HG03280 (cell line): ENCODE measurements around the gene MDFIC2.
"Not testable (repeated sequence)": the region's sequence is repeated elsewhere in the genome, so short reads cannot be mapped to it uniquely, and the experiment has no call there.

Experiments used
- ATAC-seq: cut with Tn5 transposase; IDR thresholded peaks from one replicate; pipeline ENCODE4 v1.9.1; 2021; ENCODE audit warnings: mild to moderate bottlenecking, moderate library complexity; ENCODE audit not compliant: unreplicated experiment

The MDFIC2 gene

DNA sequence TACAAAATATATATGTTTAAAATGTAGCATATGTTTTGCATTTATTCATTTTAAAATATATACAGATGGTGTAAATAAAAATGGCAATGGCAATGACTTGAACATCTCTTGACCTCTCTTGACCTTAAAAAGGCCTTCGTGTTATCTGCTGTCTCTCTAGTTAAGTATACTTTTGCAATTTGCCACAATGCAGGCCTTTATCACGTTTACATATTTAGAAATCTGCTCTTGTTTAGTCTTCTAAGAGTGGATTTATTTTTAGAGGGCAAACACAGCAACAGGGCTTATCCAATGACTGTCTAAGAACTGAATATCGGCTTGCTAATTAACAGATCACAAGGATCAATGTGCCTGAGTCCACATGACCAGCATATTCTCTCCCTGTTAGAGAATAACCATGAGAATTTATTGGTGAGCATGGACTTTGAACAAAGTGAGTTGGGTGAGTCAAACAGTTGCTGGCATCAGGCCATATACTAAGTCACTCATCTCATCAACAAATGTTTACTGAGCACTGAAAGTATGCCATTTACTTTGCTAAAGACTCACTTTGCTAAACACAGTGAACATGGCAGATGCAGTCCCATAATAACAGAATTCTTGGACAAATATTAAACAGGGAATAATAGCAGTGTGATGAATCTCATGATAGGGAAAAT is 48.2 kb downstream of the MDFIC2 start:
- no peak for ATAC-seq

DNA sequence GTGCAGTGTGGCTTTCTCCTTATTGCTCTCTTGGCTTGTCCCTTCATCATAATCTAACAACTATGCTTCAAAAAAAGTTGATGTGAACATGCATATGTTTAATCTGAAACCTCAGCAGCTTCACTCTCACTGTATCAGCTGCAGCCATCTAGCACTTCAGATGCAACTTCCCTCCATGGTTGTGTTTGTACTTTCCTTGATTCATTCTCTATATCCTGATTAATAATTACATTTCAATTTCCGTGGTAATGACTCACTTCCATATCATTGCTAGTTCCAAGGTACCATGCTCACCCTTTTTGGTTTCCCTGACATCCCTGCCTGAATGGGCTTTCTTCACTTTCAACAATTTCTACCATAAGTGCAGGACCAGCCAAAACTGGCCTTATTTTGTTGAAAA is 51.2 kb downstream of the MDFIC2 start:
- no peak for ATAC-seq

DNA sequence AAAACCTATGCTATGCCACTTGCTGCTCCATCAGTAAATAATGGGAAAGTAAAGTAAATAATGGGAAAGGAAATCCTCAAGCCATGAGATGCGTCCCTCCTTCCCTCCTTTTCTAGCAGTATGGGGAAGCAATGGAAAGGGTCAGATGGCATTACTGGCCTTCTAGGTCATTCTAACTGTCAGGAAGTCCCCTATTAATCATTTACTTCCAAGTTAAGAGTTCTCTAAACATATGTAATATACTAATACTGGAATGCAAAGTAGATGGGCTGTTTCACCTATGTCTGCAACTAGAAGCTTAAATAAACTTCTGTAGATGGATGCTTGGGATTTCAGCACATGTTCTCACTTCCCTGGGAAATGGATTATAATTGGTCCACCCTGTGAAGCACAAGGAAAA is 55.9 kb downstream of the MDFIC2 start:
- no peak for ATAC-seq

DNA sequence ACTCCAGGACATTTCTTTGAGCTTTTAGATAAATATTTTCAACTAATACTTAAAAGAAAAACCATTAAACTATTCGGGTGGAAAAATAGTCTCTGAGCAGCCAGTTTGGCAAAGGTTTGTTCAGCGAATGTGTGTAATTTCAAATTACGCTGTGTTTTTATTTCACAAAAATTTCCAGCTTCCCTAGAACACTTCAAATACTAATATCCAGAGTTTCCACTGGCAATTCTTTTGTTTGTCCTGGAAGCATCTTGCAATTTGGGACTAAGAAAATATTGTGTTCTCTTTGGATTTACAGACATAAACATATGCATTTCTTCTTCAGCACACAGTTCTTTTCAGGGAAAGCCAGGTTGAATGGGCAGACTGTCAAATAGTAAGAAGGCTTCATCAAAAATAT is 61.9 kb downstream of the MDFIC2 start:
- ATAC-seq: no peak

DNA sequence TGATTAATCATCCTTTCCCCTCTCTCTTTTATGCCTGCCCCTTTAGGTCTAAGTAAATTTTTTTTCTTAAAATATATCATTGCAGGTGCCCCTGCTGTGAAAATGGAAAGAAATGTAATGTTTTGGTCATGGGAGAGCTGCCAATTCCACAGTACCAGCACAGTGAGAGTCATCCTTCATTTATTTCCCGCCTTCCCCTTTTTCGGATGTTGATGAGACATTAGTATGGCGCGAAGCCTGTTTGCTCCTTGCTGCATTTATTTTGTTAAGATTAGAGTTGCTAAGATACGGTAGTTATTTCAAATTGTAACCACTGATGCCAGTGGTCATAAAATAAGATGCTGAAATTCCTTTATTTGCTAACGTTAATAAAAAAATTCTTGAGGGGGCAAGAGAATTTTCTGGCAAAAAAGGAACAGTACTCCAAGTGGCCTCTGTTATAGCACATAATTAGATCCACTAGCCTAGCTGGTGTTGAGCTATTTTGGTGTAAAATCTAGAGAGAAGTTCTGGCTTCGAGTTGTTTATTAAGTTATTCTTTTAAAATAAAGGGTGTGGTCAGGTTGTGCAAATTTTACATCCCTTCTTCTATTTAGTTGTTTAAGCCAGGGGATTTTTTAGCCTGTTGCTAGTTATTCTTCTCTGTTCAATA is 62.8 kb downstream of the MDFIC2 start:
- ATAC-seq: no peak

DNA sequence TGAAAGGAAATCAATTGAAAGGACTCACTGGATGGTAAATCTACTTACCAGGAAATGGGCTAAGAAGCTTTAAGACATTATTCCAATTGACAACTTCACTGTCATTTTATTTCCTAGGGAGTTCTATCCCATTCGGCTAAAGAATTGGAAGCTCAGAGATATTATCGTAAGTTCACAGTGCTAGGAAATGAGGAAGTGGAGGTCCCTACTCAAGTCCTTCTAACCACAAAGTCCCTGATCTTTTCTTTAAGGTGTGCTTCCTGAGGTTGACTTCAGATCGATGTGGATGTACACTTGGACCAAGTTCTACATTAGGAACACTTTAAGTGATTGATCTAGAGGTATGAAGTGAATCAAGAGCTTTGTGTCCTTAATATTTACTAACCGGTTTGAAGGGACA is 63.6 kb downstream of the MDFIC2 start:
- ATAC-seq: no peak

DNA sequence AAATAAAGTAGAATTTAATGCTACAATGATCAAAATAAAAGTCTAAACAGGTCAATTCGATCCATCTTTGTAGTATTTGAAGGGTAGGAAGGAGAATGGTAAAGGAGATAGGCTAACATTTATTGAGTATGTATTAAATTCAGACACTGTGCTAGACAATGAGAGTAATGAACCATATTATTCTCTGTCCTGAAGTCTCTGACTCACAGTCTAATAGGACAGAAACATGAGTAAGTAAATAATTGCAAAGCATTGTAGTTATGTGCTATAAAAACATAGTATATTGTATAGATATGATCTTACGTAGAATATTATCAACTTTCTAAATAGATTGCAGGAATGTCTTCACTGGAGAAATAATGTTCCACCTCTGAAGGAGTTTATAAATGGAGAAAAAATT is 64.5 kb downstream of the MDFIC2 start:
- no peak for ATAC-seq

DNA sequence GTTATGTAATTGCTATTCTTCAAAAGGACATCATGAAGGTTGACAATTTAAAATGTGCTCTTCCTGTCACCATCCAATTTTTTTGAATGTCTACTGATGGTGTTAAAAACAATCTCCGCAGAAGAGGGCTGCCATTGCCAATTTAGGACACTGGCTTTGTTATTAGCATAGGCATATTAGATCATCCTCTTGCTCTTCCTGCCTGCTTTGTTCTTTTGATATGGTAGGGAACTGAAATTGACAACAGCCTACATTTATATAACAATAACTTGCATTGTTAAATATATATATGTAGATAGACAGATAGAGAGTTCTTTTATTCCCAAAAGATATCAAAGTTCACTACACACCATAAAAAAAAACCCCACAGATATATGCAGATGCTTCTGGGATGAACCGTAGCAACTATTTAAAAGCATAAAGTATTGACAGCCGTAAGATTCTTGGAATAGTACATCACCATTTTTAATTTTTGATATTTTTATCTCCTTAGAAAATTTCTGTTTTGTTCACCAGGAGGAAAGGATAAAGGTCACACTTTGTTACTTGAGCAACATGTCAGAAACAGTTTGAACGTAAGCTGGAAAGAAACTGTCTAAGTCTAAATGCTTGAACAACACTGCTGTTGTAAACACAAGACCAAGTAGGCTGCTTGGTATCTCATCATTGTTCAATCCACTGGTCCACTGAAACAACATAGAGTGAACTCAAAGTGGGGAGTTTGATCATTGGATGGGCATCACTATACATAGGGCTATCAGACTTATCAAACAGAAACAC is 66.5 kb downstream of the MDFIC2 start:
- no peak for ATAC-seq

DNA sequence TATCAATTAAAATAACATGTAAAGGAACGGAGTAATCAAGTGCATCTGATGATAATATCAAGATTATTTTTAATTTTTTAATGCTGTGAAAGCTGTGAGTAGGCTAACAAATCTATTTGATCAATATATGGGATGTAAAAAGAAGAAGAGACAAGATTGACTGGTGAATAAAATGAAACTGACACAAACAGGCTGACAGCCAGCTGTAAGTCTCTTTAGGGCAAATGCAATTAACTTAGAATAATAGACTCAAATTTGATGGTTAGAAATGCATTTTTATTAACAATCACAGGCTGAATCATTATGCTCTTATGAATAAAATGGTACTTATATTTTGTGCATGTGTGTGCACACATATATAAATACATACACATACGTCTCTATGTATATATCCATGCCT is 68.0 kb downstream of the MDFIC2 start:
- no peak for ATAC-seq

DNA sequence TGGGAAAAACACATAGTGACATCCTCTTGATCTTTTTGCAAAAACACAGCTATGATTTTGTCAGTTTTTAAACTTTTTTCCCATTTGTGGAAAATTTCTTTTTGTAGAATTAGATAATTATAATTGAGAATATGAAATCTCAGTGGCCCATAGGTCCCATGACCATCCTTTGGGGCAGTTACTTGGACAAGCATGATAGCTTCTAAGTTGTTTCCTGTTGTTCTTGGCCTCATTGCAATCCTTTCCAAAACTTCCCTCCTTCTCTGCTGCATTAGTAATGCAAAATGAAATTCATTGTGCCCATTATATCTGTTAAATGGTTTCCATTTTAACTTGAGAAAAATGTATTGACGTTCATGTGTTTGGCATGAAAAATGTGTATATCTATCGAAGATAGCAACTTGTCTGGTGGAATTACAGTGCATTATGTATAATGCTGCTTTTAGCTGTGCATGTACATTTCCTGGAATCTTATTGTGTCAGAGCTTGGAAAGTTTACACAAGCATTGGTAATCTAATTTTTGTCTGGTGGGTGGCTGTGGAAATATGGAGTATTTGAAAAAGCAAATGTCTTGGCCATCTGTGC is 70.0 kb downstream of the MDFIC2 start:
- no peak for ATAC-seq

DNA sequence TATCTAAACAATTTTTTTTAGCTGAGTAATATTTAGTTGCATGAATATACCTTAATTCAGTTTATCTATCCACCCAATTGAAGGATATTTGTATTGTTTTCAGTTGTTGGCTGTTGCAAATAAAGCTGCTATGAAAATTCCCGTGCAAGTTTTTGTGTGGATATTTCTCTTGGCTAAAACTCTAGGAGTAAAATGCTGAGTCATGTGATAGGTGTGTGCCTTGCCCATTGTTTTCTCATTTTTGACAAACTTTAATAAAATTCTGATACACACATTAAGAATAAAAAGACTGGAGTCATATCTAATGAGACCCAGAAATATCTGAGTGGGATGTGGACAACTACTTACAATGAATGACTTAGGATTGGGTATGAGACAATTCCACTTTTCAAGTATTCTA is 78.6 kb downstream of the MDFIC2 start:
- no peak for ATAC-seq

DNA sequence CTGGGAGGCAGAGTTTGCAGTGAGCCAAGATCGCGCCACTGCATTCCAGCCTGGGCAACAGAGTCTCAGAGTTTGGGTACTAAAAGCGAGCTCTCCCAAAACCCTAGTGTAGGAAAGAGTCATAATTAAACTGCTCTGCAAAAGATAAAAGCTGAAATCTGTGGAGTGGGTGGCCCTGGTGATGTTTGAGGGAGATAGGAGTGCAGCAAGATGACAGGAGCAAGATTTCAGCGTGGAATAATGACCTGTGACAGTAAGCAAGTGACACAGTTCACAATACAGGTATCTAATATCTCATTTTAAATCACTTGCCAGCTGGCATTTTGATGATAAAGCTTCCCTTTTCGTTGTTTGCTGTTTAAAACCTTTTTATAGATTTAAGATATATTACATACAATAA is 79.3 kb downstream of the MDFIC2 start:
- ATAC-seq: no peak

DNA sequence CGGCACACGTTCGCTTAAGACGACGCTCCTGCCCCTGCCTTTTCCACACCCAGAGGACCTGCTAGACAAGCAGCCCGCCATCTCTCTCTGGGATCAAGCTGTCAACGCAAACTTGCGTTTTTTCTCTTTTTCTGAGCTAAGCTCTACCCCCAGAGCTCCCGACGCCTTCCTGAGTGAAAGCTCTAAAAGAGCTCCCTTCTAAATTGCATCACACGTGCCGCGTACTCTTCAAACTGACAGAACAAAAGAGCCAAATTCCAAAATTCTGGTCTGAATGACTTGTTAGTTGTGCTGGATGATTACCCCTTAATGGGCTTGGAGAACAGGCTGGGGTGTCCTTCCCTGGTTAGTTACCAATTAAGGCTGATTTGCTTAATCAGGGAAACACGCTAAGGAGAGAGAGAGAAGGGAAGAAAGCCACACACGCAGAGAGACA is 81.2 kb downstream of the MDFIC2 start:
- ATAC-seq: no peak

DNA sequence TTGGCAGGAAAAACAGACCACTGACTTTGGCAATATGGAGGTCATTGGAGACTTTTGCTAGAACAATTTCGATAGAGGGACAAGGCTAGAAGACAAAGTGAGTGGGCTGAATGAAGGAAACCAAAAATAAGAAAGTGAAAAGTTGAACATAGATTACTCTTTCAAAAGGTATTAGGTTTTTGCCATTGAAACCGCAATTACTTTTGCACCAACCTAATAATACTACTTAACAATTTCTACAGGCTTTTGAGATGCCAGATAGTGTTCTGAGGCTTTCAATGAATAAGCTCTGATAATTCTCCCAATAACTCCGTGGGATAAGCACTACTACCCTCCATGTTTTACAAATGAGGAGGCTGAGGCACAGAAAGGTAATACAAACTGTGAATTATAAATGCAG is 85.0 kb downstream of the MDFIC2 start:
- no peak for ATAC-seq

DNA sequence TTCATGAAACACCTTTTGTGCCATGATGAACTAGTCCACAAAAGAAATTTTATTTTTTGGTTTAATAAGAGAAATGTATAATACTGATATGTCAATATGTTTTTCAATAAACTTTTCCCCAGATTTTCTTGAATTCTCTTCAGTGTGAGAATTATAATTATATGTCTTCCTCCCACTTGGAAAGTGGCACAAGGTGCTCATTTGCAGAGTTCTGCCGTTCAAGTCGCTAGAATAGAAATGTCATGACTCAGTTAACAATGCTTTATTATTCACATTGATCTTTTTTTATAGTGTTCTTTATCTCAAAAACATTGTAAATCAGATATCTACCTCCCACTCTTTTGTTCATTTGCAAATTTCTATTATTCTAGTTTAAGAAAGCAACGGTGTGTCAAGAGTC is 87.3 kb downstream of the MDFIC2 start:
- ATAC-seq: no peak

DNA sequence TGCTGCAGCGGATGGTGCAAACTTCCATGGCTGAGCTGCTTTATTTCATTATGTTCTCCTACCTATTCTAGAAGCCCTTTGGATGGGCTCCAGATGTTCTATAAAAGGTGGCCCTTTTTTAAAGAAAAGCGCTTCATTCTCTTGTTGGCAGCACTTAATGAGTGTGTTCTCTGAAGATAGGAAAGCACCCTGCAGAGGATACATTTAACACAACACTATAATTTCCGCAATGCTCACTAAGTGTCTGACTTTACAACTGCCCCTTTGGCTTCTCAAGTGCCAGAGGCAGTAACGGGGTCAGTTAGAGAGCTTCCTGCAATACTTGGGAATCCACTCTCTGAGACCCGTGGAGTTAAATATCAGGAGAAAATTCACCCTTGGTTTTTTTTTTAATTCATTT is 88.1 kb downstream of the MDFIC2 start:
- ATAC-seq: no peak

DNA sequence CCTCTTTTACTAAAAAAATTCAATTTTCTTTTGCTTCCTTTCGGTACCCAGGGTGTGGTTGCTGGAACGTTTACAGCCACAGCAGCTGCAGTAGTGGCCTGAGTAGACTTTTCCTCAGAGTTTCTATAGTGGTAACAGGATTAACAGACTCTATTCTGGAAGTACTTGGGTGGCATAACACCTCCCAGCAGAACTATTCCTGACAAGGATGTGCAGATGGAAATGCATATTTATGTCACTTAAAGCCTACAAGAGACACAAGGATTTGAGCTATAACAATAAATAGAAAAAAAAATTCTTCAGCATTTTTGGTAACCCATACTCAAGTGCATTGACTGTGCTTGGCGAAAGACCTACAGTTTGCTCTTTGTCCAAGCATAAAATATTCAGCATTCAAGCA is 94.0 kb downstream of the MDFIC2 start:
- ATAC-seq: no peak

DNA sequence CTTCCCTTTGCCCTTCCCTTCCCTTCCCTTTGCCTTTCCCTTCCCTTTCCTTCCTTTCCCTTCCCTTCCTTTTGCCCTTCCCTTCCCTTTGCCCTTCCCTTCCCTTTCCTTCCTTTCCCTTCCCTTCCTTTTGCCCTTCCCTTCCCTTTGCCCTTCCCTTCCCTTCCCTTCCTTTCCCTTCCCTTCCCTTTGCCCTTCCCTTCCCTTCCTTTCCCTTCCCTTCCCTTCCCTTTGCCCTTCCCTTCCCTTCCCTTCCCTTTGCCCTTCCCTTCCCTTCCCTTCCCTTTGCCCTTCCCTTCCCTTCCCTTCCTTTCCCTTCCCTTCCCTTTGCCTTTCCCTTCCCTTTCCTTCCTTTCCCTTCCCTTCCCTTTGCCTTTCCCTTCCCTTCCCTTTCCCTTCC is 101.2 kb downstream of the MDFIC2 start:
- ATAC-seq: not testable (repeated sequence)

DNA sequence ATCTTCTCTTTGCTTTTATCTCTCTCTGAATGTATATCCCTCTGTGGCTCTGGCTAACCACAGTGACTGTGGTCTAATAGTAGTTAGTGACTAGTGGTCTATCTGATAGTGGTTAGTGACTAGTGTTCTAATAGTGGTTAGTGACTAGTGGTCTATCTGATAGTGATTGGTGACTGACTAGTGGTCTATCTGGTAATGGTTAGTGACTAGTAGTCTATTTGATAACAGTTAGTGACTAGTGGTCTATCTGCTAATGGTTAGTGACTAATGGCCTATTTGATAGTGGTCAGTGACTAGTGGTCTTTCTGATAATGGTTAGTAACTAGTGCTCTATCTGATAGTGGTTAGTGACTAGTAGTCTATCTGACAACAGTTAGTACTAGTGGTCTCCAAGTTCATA is 110.5 kb downstream of the MDFIC2 start:
- no peak for ATAC-seq

DNA sequence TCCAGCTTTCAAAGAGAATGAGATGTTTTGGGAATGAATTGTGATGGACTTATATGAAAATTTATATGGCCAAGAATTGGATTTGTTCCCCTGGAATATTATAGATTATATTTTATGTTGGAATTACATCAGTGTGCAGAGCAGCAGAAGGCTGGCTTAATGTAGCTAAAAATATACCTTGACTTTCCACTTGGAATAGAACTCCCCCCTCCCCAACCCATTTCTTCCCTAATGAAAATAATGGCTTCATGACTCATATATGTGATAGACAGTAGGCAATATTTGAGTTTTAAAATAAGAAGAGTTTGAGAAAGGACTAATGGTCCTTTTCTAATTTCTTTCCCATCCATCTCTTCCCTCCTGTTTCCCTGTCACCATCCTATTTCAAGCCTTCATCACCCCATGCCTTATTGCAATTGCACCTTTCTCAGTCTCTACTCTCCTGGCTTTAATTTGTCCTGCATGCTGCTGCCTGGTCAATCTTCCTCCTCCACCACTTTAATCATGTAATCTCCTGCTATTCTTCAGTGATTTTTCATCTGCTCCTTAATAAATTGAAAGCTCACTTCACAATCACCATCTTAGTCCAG is 122.5 kb downstream of the MDFIC2 start:
- ATAC-seq: no peak

DNA sequence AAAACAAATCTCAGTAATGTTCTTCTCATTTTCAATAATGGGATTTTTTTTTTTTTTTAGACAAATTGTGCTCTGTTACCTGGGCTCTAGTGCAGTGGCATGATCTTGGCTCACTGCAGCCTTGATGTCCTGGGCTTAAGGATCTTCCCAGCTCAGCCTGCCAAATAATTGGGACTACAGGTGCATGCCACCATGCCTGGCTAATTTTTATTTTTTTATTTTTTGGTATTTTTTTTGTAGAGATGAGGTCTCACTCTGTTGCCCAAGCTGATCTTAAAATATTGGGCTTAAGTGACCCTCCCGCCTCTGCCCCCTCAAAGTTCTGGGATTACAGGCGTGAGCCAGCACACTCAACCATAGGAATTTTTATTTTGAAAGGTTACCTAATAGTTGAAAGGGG is 126.2 kb downstream of the MDFIC2 start:
- ATAC-seq: no peak
